Gastrocnemius medialis (tissue), 4 donors: ENCODE results near the gene SIDT2.

Experiments
- POLR2A ChIP-seq, 2 donors: fragments of 450-650 bp; IDR thresholded peaks; one replicate each; pipeline ENCODE4 v1.6.1; 2017; ENCODE audit warnings: antibody characterized with exemption in 2 of 2, mild to moderate bottlenecking in 2 of 2, moderate library complexity in 2 of 2
- TF ChIP-seq, protein P1 (sequence below), 5 experiments: fragments of 450-650 bp in 3 of 5; fragments of 200-600 bp in 2 of 5; sonication (generic) in 2 of 5; IDR thresholded peaks in 4 of 5; conservative IDR thresholded peaks in 1 of 5; 1 replicate in 4 of 5; 2 replicates in 1 of 5; pipeline ENCODE4 v1.5.1; 2016 to 2019; ENCODE audit warnings: antibody characterized with exemption in 5 of 5, mild to moderate bottlenecking in 3 of 5, moderate library complexity in 3 of 5

DNA sequence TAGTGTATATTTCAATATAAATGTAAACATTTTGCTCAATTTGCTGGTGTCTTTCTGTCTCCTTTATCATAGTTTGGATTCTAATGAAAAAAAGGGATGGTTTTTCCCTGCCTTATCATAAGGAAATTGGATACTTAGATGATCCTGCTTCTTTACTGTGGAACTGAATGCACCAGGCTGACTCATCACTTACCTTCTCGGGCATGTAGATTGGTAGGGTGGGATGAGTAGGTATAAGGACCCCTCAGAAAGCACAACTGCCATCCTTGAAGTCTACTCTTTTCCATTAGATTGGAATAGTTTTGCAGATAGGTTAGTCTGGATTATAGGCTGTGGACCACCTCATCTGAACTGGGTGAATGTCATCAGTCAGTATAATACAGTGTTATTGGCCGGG lies 7.5 kb upstream of the SIDT2 start:
- TF ChIP-seq, protein P1, sequence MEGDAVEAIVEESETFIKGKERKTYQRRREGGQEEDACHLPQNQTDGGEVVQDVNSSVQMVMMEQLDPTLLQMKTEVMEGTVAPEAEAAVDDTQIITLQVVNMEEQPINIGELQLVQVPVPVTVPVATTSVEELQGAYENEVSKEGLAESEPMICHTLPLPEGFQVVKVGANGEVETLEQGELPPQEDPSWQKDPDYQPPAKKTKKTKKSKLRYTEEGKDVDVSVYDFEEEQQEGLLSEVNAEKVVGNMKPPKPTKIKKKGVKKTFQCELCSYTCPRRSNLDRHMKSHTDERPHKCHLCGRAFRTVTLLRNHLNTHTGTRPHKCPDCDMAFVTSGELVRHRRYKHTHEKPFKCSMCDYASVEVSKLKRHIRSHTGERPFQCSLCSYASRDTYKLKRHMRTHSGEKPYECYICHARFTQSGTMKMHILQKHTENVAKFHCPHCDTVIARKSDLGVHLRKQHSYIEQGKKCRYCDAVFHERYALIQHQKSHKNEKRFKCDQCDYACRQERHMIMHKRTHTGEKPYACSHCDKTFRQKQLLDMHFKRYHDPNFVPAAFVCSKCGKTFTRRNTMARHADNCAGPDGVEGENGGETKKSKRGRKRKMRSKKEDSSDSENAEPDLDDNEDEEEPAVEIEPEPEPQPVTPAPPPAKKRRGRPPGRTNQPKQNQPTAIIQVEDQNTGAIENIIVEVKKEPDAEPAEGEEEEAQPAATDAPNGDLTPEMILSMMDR (IDR thresholded peaks at IDR 0.05 in 4 of 5, conservative IDR thresholded peaks at IDR 0.05 in 1 of 5) = no peak
- TF ChIP-seq POLR2A (IDR thresholded peaks at IDR 0.05) = no peak
